ENCODE results near the gene CLDN17. TPM values are rescaled to one million over a fixed set of nuclear protein-coding genes. Genes with fewer than 3 reads are reported as not detected.

CLDN17 gene, protein sequence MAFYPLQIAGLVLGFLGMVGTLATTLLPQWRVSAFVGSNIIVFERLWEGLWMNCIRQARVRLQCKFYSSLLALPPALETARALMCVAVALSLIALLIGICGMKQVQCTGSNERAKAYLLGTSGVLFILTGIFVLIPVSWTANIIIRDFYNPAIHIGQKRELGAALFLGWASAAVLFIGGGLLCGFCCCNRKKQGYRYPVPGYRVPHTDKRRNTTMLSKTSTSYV
- not detected in 2 replicates for total RNA-seq

DNA sequence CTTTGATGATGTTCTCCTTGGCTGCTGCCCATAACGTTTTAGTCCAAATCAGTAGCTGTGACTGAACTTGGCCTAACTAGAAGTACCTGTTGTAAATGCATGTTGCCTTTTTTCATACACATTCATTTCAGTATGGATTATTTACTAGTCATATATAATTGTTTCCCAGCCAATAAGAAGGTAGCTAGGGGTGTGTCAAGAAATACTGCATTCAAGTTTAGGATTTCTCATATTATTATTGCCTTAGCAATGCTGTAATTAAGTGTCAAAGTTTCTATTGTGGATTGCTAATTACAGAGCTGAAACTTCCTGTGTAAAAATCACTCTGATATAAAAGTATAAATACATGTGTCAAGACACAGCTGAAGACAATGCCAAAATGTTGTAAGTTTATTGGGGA is at the start of gene CLDN17:
TSS of gene CLDN17 (minus strand) at position 101 of the 400 bp plus-strand sequence. CDS start 188 bp downstream, outside the sequence.

DNA sequence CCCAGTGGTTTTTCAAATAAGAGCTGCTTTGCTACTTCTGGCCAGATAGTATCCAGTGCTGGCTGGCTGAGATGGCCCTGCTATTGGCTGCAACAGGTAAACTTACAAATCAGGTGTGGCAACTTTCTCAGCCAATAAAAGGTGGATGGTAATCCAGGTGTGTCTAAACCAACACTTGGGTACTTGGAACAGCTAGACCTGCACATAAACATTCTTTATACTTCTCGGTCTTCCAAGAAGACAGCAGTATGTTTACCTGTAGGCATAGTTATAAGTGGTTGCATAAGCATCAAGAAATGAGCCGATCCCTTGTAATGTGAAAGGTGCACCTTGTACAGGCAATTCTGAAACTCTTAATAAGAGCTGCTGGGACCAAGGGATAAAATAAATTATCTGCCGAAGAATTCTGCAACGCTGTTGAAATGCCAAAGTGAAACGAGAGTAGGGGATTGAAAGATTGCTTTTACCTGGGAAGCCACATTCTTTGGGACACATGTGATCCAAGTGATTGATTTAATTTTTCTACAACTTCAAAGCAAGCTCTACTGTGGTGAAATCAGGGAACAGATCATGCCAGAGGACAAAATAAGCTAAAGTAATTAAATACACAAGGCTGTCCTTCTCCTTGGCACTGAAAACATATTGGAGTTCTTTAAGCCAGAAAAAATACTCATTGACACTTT is 49.6 kb upstream of the CLDN17 start, which contains the start of gene CLDN8:
TSS of gene CLDN8 (minus strand) at position 57 of the 683 bp plus-strand sequence. CDS start 172 bp downstream, outside the sequence.

Other genes starting within 250 kb of the CLDN17 start
- 0.11 TPM in 1 of 2 replicates, not detected in the other for gene GRIK1, start 226.8 kb downstream of the CLDN17 start, total RNA-seq
- gene CLDN8, start 49.3 kb upstream of the CLDN17 start, total RNA-seq: not detected in 2 replicates
- gene KRTAP24-1, start 116.1 kb upstream of the CLDN17 start, total RNA-seq: not detected in 2 replicates
- not detected in 2 replicates for gene KRTAP25-1, start 122.7 kb upstream of the CLDN17 start, total RNA-seq
- gene KRTAP26-1, start 153.5 kb upstream of the CLDN17 start, total RNA-seq: not detected in 2 replicates
- not detected in 2 replicates for gene KRTAP27-1, start 170.9 kb upstream of the CLDN17 start, total RNA-seq
- not detected in 2 replicates for gene KRTAP23-1, start 181.8 kb upstream of the CLDN17 start, total RNA-seq
- not detected in 2 replicates for gene KRTAP13-2, start 205.5 kb upstream of the CLDN17 start, total RNA-seq
- gene KRTAP13-1, start 229.2 kb upstream of the CLDN17 start, total RNA-seq: not detected in 2 replicates